ENCODE measurements around the gene METTL1. TPM values are rescaled to one million over a fixed set of nuclear protein-coding genes. Genes with fewer than 3 reads are reported as not detected.

METTL1 gene
- total RNA-seq, 1 donor from 2014 or later, result 5.8 TPM

- Histone ChIP-seq H3K27me3 (ENCODE audit: control insufficient read depth, insufficient read depth, low read length) (no peaks in the 10 kb centered on the region), H3K36me3 (ENCODE audit: control insufficient read depth, insufficient read depth, low read length) (peaks cover 8% of the 10 kb centered on the region), H3K4me3 (ENCODE audit: low read depth, low read length) (no peak overlapping the region)
- DNase-seq (ENCODE audit: low read depth), result no peak
- FAIRE-seq, result no peak
- no peak for TF ChIP-seq CTCF (IDR thresholded peaks at IDR 0.05; ENCODE audit: insufficient read depth, low read length, severe bottlenecking)
Measured at GRCh38 chr12:57720606-57721595, 51.0 kb downstream of the METTL1 start.

DNA sequence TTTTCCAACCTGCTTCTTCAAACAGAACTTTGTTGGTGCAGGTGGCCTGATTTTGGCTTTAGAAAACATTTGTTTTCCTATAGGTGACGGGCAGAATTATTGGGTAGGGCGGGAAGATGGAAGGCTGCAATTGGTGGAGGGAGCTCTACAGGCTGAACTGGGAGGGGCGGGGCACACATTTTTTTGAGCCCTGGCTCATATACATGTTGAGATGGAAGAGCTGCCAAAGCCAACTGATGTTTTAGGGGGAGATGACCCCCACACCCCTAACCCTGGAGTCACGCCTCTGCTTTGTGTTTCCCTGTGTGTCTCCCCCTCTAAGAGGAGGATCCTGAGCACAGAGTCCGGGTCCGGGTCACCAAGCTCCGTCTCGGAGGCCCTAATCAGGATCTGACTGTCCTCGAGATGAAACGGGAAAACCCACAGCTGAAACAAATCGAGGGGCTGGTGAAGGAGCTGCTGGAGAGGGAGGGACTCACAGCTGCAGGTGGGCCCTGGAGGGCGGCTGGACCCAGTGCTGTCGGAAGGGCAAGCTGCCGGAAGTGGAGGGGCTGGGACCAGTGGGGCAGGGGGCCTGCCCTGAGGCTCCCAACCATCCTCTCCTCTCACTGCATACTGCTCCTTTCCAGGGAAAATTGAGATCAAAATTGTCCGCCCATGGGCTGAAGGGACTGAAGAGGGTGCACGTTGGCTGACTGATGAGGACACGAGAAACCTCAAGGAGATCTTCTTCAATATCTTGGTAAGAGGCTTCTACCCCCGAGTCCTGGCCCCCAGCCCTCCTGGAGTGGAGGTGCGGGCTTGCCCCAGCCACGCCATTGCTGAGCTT is 51.9 kb downstream of the METTL1 start:
- Histone ChIP-seq H3K36me3 (ENCODE audit: control insufficient read depth, insufficient read depth, low read length) (peaks cover 11% of the 10 kb centered on the region), H3K4me3 (ENCODE audit: low read depth, low read length) (no peak overlapping the region), H3K27me3 (ENCODE audit: control insufficient read depth, insufficient read depth, low read length) (no peaks in the 10 kb centered on the region)
- no peak for FAIRE-seq
- no peak for DNase-seq (ENCODE audit: low read depth)
- TF ChIP-seq CTCF (IDR thresholded peaks at IDR 0.05; ENCODE audit: insufficient read depth, low read length, severe bottlenecking), result no peak

- DNase-seq (ENCODE audit: low read depth) (no peak), FAIRE-seq (peak; percentile 7)
- Histone ChIP-seq H3K27me3 (ENCODE audit: control insufficient read depth, insufficient read depth, low read length) (no peaks in the 10 kb centered on the region), H3K36me3 (ENCODE audit: control insufficient read depth, insufficient read depth, low read length) (peaks cover 12% of the 10 kb centered on the region), H3K4me3 (ENCODE audit: low read depth, low read length) (no peak overlapping the region)
- no peak for TF ChIP-seq CTCF (IDR thresholded peaks at IDR 0.05; ENCODE audit: insufficient read depth, low read length, severe bottlenecking)
Measured at GRCh38 chr12:57718641-57719528, 53.0 kb downstream of the METTL1 start.

Other genes starting within 250 kb of the METTL1 start
- gene MBD6, start 249.3 kb downstream of the METTL1 start, total RNA-seq, result 5.0 and 5.1 TPM in 2 replicates
- gene DCTN2, start 224.9 kb downstream of the METTL1 start, total RNA-seq, result 65.8 and 87.9 TPM in 2 replicates
- gene KIF5A, start 222.1 kb downstream of the METTL1 start, total RNA-seq, result under 0.01 and 0.26 TPM in 2 replicates
- 38.4 and 46.3 TPM in 2 replicates for gene PIP4K2C, start 180.9 kb downstream of the METTL1 start, total RNA-seq
- gene DTX3, start 167.3 kb downstream of the METTL1 start, total RNA-seq, result 1.5 and 3.7 TPM in 2 replicates
- gene ARHGEF25, start 160.7 kb downstream of the METTL1 start, total RNA-seq, result 0.26 and 0.53 TPM in 2 replicates
- gene B4GALNT1, start 138.9 kb downstream of the METTL1 start, total RNA-seq, result 0.13 TPM in 1 of 2 replicates, not detected in the other
- 182 and 405 TPM in 2 replicates for gene OS9, start 78.0 kb downstream of the METTL1 start, total RNA-seq
- gene AGAP2, start 33.4 kb downstream of the METTL1 start, total RNA-seq, result under 0.01 TPM in 2 replicates
- 100 and 109 TPM in 2 replicates for gene TSPAN31, start 27.1 kb downstream of the METTL1 start, total RNA-seq
- gene CDK4, start 19.8 kb downstream of the METTL1 start, total RNA-seq, result 61.3 and 113 TPM in 2 replicates
- gene MARCHF9, start 17.0 kb downstream of the METTL1 start, total RNA-seq, result 6.3 and 8.1 TPM in 2 replicates
- 0.77 and 3.9 TPM in 2 replicates for gene CYP27B1, start 5.0 kb downstream of the METTL1 start, total RNA-seq
- 4.5 and 7.1 TPM in 2 replicates for gene EEF1AKMT3, start 509 bp upstream of the METTL1 start, total RNA-seq
- 15.7 and 17.9 TPM in 2 replicates for gene TSFM, start 10.7 kb upstream of the METTL1 start, total RNA-seq
- 0.79 and 1.9 TPM in 2 replicates for gene AVIL, start 46.6 kb upstream of the METTL1 start, total RNA-seq
- gene CTDSP2, start 74.6 kb upstream of the METTL1 start, total RNA-seq, result 29.3 and 36.3 TPM in 2 replicates
- gene ATP23, start 169.5 kb upstream of the METTL1 start, total RNA-seq, result 6.6 and 10.8 TPM in 2 replicates

All from bronchial epithelial cell (primary cell).